22Rv1 (cell line): Measurements from ENCODE around the gene FERMT1.

Experiments used
- ZFX ChIP-seq: fragments of 450-650 bp; IDR thresholded peaks from 2 replicates; pipeline ENCODE4 v1.6.1; 2017; ENCODE audit warnings: antibody characterized with exemption, borderline replicate concordance
- TF ChIP-seq, protein P1 (sequence below): fragments of 450-650 bp; IDR thresholded peaks from 2 replicates; pipeline ENCODE4 v1.5.1; 2017; ENCODE audit warnings: mild to moderate bottlenecking

DNA sequence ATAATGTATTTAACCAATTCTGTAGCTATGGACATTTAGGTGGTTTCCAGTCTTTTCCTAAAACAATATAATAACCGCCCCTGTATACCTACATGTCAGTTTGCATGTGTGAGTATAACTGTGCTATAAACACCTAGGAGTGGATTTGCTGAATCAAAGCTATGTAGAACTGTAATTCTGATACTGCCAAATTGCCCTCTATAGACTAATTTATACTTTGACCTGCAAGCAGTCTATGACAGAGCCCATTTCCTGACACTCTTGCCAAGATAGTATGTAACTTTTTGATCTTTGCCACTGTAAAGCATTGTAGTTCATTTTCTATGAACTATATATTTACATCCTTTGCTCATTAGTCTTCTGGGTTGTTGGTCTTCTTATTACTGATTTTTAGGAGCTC, 19.5 kb downstream of the FERMT1 start:
- TF ChIP-seq, protein P1, sequence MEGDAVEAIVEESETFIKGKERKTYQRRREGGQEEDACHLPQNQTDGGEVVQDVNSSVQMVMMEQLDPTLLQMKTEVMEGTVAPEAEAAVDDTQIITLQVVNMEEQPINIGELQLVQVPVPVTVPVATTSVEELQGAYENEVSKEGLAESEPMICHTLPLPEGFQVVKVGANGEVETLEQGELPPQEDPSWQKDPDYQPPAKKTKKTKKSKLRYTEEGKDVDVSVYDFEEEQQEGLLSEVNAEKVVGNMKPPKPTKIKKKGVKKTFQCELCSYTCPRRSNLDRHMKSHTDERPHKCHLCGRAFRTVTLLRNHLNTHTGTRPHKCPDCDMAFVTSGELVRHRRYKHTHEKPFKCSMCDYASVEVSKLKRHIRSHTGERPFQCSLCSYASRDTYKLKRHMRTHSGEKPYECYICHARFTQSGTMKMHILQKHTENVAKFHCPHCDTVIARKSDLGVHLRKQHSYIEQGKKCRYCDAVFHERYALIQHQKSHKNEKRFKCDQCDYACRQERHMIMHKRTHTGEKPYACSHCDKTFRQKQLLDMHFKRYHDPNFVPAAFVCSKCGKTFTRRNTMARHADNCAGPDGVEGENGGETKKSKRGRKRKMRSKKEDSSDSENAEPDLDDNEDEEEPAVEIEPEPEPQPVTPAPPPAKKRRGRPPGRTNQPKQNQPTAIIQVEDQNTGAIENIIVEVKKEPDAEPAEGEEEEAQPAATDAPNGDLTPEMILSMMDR, result no peak
- TF ChIP-seq ZFX, result no peak
